ENCODE data around the gene PRKN. TPM values are rescaled to one million over a fixed set of nuclear protein-coding genes. Genes with fewer than 3 reads are reported as not detected.

PRKN gene
- total and polyA plus RNA-seq, 2 donors (not counting 3 experiments of a cell fraction or from before 2014, with no cell fraction given) = 0.06 TPM; not detected in 1

DNA sequence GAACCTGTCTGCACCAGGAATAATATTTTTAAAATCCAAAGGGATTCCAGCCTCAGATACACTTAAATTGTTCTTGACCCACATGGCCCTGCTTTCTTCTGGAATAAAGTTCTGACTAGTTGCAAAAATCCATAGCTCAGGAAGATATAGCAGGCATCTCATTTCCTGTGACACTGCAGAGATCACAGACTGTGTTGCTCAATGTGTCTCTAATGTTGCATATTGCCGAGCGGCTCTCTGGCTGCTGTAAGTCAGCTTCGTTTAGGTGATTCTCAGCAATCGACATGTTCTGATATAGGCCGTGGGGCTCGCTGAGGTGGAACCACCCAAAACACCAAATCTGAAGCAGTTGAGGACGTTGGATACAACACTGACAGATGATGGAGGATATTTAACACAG is 955.4 kb downstream of the PRKN start:
- Histone ChIP-seq H4K20me1 (replicated peaks; ENCODE audit: control insufficient read depth, extremely low read depth, insufficient read depth, low read length) (no peaks in the 10 kb centered on the region), H3K4me2 (ENCODE audit: insufficient read depth, low read length) (no peak overlapping the region), H3K9ac (replicated peaks; ENCODE audit: extremely low read depth, insufficient read depth, low read length) (no peak overlapping the region), H2AFZ (ENCODE audit: low read depth, low read length) (no peak overlapping the region), H3K79me2 (ENCODE audit: control insufficient read depth, insufficient read depth, low read length) (no peaks in the 10 kb centered on the region), H3K4me1 (ENCODE audit: control insufficient read depth, extremely low read depth, insufficient read depth, low read length) (no peaks in the 10 kb centered on the region), H3K9me3 (replicated peaks; ENCODE audit: control insufficient read depth, insufficient read depth, low read length) (no peaks in the 10 kb centered on the region), H3K27me3 (ENCODE audit: control insufficient read depth in 2 of 2, insufficient read depth in 2 of 2, low read length in 2 of 2) (no peaks in the 10 kb centered on the region), H3K36me3 (ENCODE audit: control insufficient read depth in 2 of 2, extremely low read depth in 1 of 2, insufficient read depth in 2 of 2, low read length in 2 of 2) (no peaks in the 10 kb centered on the region), H3K27ac (ENCODE audit: insufficient read depth, low read depth, low read length) (no peak overlapping the region), H3K4me3 (replicated peaks in 1 of 3; ENCODE audit: insufficient read depth in 1 of 3, low read depth in 1 of 3, low read length in 3 of 3) (no peak overlapping the region), H3K9me1 (replicated peaks; ENCODE audit: control insufficient read depth, extremely low read depth, insufficient read depth, low read length) (no peaks in the 10 kb centered on the region)
- ChIA-PET POLR2A (no interaction called here), CTCF (no interaction called here)
- no peak for TF ChIP-seq POLR2AphosphoS5 (IDR thresholded peaks at IDR 0.05; ENCODE audit: insufficient read depth, low read depth, low read length)
- no peak for TF ChIP-seq EZH2 (IDR thresholded peaks at IDR 0.05; ENCODE audit: borderline replicate concordance, low read depth, low read length, severe bottlenecking)
- TF ChIP-seq POLR2A (IDR thresholded peaks at IDR 0.05; ENCODE audit: low read depth, low read length) = no peak
- TF ChIP-seq, protein P1, sequence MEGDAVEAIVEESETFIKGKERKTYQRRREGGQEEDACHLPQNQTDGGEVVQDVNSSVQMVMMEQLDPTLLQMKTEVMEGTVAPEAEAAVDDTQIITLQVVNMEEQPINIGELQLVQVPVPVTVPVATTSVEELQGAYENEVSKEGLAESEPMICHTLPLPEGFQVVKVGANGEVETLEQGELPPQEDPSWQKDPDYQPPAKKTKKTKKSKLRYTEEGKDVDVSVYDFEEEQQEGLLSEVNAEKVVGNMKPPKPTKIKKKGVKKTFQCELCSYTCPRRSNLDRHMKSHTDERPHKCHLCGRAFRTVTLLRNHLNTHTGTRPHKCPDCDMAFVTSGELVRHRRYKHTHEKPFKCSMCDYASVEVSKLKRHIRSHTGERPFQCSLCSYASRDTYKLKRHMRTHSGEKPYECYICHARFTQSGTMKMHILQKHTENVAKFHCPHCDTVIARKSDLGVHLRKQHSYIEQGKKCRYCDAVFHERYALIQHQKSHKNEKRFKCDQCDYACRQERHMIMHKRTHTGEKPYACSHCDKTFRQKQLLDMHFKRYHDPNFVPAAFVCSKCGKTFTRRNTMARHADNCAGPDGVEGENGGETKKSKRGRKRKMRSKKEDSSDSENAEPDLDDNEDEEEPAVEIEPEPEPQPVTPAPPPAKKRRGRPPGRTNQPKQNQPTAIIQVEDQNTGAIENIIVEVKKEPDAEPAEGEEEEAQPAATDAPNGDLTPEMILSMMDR (IDR thresholded peaks at IDR 0.05; ENCODE audit: extremely low read depth in 1 of 2, insufficient read depth in 1 of 2, low read depth in 1 of 2, low read length in 2 of 2) = no peak
- TF ChIP-seq FOS (IDR thresholded peaks at IDR 0.05; ENCODE audit: borderline replicate concordance, insufficient read depth, low read length) = no peak
- TF ChIP-seq MYC (IDR thresholded peaks at IDR 0.05; ENCODE audit: low read depth, low read length) = no peak
- no peak for TF ChIP-seq MAX (IDR thresholded peaks at IDR 0.05; ENCODE audit: insufficient read depth, insufficient read length)
- no TSS peak for BruUV-seq (replicated peaks)
- dilution Hi-C loops (cut with MboI; ENCODE audit: extremely low pct_ligation_motif_present, low sequenced_read_pairs) (no loop called here), intact Hi-C loops (cut with micrococcal nuclease) (no loop called here)
- FAIRE-seq = no peak
- DNase-seq (ENCODE audit: low read depth, low spot score) = no peak

All from endothelial cell of umbilical vein (primary cell).